HG03095 (cell line): ENCODE results near the gene TBC1D3I.
"Not testable (repeated sequence)": the region's sequence is repeated elsewhere in the genome, so short reads cannot be mapped to it uniquely, and the experiment has no call there.

Experiments used
- ATAC-seq: cut with Tn5 transposase; IDR thresholded peaks from one replicate; pipeline ENCODE4 v1.9.1; 2021; ENCODE audit warnings: moderate library complexity; ENCODE audit not compliant: unreplicated experiment

Gene TBC1D3I

DNA sequence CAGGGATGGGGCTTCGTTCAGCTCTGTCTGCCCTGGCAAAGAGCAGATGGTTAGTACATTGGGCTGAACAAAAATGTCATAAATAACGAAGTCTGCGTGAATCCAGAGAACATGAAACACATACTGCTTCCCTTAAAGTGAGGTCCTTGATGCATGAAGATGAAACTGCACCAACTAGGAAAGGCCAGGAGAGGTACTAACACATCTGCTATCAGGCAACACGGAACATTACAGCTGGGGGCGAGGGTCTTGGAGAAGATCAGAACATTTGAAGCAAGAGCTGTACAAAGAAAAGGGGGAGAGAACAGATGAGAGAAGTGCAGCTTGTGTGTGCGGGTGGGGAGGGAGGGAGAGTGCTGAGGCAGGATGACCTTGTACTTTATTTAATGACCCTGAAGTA, 57.0 kb downstream of the TBC1D3I start:
- ATAC-seq: not testable (repeated sequence)

DNA sequence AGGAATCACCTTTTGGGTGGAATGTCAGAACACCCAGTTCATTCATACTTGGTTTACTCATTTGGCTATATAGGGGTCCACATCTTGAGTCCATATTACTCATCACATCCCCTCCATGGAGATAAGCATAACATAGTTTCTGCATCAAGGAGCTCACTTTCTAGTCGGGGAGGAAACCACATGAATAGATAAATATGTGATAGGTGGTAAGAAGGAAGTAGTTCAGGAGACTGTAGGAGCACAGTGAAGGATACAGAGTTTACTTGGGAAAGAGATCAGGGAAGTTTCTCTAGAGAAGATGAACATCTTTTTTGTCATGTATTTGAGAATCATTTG, 57.9 kb downstream of the TBC1D3I start:
- not testable (repeated sequence) for ATAC-seq

DNA sequence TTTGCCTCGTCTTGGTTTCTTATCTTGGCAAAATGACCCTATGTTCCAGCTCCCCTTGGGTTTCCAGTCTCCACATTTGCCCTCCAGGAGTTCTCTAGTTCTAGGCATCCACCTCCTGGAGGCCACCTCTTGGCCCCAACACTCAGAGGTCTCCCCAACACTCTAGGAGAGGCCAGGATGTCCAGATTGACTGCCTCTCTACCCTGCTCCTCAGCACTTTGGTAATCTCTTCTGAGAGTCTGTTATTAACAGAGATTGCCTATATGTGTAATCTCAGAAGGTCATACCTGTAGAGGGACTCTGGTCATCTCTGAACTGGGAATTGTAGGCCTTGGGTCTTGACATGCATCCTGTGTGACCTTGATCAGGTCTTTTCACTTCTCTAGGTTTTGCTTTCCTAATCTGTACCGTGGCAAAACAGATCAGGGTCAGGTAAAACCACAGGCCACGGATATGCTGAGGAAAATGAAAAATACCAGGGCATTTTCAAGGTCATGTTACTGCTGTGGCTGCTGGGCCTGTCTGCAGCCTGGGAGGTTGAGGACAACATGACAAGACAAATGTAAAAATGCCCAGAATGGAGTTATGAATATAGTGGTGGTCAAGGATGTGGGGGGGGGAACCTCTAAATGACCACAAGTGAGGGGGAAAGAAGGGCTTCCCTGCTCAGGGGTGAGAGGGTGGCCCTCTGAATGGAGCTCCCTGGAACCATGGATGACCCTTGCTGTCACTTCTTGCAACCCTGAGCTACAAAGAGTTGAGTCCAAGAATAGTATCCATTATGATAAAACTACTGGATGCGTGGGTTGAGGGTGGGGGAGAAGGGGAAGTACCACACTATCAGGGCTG, 58.5 kb downstream of the TBC1D3I start:
- no peak for ATAC-seq

DNA sequence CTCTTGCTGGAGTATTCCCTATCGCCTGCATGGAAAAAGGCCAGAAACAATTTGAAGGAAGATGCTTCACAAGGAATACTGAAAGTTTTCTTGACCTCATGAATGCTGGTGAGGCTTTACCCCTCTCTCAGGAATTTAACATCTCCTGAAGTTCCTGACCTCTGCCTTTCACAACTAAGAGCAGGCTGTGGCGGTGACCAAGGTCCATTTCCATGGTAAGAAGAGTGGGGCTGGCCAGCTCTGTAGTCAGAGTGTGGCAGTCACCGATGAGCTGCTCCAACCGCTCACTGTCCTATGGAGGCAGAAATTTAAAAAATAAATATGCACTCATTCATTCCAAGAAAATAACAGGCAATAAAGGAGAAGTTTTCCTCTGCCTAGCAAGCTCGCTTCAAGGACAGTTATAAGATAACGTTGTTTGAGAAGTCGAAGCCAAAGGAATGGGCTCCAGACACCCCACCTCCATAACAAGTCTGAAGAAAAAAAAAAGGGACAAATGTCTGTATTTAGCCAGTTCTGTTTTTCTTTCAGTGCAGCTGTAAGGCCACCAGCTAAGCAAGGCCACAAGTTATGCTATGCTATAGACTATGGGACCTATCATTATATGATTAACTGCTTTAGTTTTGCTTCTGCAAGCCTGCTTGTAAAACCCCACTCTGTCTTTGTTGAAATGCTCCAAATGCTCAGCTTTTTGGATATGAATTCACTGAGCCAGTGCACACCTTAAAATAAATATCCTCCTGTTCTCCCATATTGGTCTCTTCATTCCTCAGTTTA, 59.5 kb downstream of the TBC1D3I start:
- ATAC-seq: no peak
